Panc1 (cell line): ENCODE data around the gene MUL1.

ENCODE experiments used
- CTCF ChIP-seq: fragments of 450-650 bp; IDR thresholded peaks from 2 replicates; pipeline ENCODE4 v1.5.1; 2017; ENCODE audit warnings: mild to moderate bottlenecking
- POLR2AphosphoS5 ChIP-seq: IDR thresholded peaks from 2 replicates; pipeline ENCODE4 v1.6.1; 2012; ENCODE audit warnings: mild to moderate bottlenecking, low read depth, low read length, moderate library complexity
- SIN3A ChIP-seq: IDR thresholded peaks from 2 replicates; pipeline ENCODE4 v1.6.1; 2012; ENCODE audit warnings: low read depth, mild to moderate bottlenecking, low read length, moderate library complexity, borderline replicate concordance; ENCODE audit not compliant: insufficient read depth
- TCF7L2 ChIP-seq: IDR thresholded peaks from 2 replicates; pipeline ENCODE4 v1.6.1; 2011; ENCODE audit warnings: mild to moderate bottlenecking, low read depth, low read length, inconsistent platforms
- TF ChIP-seq, protein P1 (sequence below), 2 experiments: IDR thresholded peaks; 2 replicates each; pipeline ENCODE4 v1.6.1; 2011 to 2012; ENCODE audit warnings: low read depth in 2 of 2, control low read depth in 1 of 2, low read length in 1 of 2, mild to moderate bottlenecking in 1 of 2, moderate library complexity in 1 of 2; ENCODE audit not compliant: insufficient read depth in 1 of 2

DNA sequence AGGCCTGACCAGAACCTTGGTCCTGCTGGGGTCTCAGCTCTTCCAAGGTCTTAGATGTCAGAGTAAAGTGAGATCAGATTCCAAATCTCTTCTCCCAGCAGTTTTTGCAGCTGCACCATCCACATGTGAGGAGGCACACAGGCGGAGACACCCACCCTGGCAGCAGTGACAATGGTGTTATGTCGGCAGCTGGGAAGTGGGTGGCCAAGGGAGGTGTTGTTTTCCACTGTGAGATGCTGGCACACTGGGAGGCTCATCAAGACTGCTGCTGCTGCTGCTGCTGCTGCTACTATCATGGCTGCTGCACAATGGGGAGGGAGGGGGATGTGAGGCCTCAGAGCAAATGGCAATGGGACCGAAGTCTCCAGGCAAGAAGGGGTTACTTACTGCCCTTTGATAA, 45.6 kb downstream of the MUL1 start:
- TF ChIP-seq CTCF (no peak), SIN3A (no peak), POLR2AphosphoS5 (no peak), TCF7L2 (no peak)
- TF ChIP-seq, protein P1, sequence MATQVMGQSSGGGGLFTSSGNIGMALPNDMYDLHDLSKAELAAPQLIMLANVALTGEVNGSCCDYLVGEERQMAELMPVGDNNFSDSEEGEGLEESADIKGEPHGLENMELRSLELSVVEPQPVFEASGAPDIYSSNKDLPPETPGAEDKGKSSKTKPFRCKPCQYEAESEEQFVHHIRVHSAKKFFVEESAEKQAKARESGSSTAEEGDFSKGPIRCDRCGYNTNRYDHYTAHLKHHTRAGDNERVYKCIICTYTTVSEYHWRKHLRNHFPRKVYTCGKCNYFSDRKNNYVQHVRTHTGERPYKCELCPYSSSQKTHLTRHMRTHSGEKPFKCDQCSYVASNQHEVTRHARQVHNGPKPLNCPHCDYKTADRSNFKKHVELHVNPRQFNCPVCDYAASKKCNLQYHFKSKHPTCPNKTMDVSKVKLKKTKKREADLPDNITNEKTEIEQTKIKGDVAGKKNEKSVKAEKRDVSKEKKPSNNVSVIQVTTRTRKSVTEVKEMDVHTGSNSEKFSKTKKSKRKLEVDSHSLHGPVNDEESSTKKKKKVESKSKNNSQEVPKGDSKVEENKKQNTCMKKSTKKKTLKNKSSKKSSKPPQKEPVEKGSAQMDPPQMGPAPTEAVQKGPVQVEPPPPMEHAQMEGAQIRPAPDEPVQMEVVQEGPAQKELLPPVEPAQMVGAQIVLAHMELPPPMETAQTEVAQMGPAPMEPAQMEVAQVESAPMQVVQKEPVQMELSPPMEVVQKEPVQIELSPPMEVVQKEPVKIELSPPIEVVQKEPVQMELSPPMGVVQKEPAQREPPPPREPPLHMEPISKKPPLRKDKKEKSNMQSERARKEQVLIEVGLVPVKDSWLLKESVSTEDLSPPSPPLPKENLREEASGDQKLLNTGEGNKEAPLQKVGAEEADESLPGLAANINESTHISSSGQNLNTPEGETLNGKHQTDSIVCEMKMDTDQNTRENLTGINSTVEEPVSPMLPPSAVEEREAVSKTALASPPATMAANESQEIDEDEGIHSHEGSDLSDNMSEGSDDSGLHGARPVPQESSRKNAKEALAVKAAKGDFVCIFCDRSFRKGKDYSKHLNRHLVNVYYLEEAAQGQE (IDR thresholded peaks at IDR 0.05; ENCODE audit: insufficient read depth in 1 of 2, low read depth in 2 of 2, low read length in 1 of 2) = no peak
